Breast epithelium (tissue), 3 donors: ENCODE results near the gene SOX8.

Experiments used
- CTCF ChIP-seq, 3 donors: fragments of 450-650 bp; IDR thresholded peaks; one replicate each; pipeline ENCODE4 v1.5.1; 2016 to 2017; ENCODE audit warnings: antibody characterized with exemption in 3 of 3, mild to moderate bottlenecking in 3 of 3, moderate library complexity in 3 of 3
- POLR2AphosphoS5 ChIP-seq, 3 donors: sonication (generic); formaldehyde crosslinking; IDR thresholded peaks; one replicate each; pipeline ENCODE4 v1.6.1; 2017; ENCODE audit warnings: antibody characterized with exemption in 3 of 3

DNA sequence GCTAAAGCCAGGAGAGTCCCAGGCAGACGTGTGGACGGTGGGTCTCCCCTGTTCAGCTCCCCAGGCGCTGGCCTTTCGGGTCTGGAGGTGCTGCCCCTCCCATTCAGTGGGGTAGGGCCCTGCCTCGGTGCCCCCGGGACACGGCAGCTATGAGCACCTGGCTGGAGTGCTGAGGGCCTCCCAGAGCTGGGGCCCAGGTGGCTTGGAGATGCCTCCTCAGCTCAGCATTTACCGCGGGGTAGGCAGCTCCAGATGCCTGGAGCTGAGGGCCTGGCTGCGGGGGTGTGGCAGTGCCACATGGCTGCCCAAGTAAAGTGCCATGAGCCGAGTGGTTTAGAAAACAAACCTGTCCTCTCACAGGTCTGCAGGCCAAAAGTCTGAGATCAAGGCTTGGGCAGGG is 19.5 kb downstream of the SOX8 start:
- TF ChIP-seq CTCF (IDR thresholded peaks at IDR 0.05) (no peak), POLR2AphosphoS5 (IDR thresholded peaks at IDR 0.05) (no peak)
